Measurements from ENCODE around the gene SUSD2. TPM values are rescaled to one million over a fixed set of nuclear protein-coding genes. Genes with fewer than 3 reads are reported as not detected.

The SUSD2 gene
- total RNA-seq, 1 donor from 2014 or later, result 2.6 TPM

DNA sequence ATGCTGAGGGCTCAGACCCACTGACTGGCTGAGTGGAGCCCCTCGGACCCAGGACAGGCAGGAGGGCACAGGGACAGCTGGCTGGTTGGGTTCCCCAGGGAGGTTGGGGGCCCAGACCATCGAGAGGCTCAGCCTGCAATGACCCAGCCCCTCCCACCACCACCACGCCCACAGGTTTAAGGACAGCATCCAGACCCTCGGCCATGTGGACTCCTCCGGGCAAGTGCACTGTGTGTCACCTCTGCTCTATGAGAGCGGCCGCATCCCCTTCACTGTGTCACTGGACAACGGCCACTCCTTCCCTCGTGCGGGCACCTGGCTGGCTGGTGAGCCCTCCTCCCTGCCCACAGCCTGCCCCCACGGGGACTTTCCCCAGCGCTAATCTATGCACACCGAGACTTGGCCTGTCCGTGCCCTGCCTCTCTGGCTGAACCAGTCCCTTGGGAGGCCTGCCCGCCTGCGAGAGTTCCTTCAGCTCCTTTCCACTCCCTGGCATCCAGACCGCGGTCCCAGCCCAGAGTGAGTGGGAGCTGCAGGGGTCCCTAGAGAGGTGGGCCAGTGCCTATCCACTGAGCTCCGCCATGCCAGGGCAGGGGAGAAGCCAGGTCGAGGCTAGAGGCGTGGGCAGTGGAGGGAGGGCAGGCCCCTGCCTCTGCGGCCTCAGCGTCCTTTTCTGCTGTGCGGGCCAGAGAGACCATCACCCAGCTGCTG is 2.2 kb downstream of the SUSD2 start:
- intact Hi-C loops (cut with DNase I), result loop anchor here (10.0 kb wide), 1 partner anchor 341 kb away; no protein-coding TSS in a partner anchor
- DNase-seq (peak; percentile 38), ATAC-seq (ENCODE audit: poor library complexity) (no peak)

DNA sequence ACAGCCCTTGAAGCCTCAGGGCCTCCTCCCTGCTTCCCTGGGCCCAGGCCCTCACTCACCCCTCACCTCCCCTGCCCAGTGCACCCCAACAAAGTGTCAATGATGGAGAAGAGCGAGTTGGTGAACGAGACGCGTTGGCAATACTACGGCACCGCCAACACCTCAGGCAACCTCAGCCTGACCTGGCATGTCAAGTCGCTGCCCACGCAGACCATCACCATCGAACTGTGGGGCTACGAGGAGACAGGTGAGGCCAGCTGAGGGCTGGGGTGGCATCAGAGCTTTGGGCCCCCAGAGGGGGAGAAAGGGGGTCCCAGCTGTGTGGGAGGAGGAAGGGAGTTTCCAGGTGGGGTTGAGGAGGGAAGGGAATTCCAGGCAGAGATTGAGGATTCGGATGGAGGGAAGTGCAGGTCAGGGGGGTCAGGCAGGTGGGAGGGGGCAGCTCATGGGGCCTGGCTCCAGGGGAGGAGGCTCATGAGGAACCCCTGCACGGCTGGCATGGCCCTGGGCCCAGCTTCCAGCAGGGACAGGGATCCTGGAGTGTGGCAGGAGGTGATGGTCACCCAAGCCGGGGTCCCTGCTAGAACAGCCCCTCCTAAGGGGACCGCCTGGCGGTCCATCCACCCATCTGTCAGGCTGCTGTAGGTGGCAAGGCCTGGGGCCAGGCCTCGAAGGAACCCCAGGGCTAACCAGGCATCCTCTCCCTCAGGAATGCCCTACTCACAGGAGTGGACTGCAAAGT is 2.9 kb downstream of the SUSD2 start:
- ATAC-seq (ENCODE audit: poor library complexity) (no peak), DNase-seq (peak; percentile 11)
- intact Hi-C loops (cut with DNase I), result loop anchor here (10.0 kb wide), 1 partner anchor 341 kb away; no protein-coding TSS in a partner anchor

DNA sequence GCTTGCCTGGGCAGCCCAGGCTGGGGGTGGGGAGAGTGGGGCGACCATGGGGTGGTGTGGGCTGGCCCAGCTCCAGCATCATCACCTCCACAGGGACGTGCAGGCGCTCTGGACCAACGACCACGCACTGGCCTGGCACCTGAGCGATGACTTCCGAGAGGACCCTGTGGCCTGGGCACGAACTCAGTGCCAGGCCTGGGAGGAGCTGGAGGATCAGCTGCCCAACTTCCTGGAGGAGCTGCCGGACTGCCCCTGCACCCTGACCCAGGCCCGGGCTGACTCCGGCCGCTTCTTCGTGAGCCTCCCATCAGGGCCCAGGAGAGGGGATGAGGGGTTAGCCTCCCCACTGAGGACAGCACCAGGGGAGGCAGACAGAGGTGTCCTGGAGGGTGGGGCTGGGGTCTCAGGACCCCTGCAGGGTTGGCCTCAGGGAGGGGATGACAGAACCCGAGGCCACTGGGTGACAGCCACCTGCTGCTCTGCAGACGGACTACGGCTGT is 3.8 kb downstream of the SUSD2 start:
- DNase-seq (no peak), ATAC-seq (ENCODE audit: poor library complexity) (no peak)
- intact Hi-C loops (cut with DNase I), result loop anchor here (10.0 kb wide), 1 partner anchor 340 kb away; no protein-coding TSS in a partner anchor

DNA sequence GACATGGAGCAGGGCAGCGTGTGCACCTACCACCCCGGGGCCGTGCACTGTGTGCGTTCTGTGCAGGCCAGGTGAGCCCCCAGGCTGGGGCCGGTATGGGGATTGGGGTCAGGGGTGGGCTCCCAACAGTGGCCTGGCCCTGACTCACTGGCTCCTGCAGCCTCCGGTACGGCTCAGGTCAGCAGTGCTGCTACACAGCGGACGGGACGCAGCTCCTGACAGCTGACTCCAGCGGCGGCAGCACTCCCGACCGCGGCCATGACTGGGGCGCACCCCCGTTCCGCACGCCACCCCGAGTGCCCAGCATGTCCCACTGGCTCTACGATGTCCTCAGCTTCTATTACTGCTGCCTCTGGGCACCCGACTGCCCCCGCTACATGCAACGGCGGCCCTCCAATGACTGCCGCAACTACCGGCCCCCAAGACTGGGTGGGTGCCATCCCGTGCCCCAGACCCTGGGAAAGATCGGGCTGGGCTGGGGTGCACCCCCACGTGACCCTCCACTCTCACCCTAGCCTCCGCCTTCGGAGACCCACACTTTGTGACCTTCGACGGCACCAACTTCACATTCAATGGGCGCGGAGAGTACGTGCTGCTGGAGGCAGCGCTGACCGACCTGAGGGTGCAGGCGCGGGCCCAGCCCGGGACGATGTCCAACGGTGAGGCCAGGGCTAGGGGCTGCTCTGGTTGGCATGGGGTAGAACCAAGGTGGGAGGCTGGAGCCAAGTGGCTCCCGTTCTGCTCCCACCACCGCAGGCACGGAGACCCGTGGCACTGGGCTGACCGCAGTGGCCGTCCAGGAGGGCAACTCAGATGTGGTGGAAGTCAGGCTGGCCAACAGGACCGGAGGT is 4.4 kb downstream of the SUSD2 start:
- intact Hi-C loops (cut with DNase I), result loop anchor here (10.0 kb wide), 1 partner anchor 339 kb away; no protein-coding TSS in a partner anchor
- DNase-seq (no peak), ATAC-seq (ENCODE audit: poor library complexity) (no peak)

DNA sequence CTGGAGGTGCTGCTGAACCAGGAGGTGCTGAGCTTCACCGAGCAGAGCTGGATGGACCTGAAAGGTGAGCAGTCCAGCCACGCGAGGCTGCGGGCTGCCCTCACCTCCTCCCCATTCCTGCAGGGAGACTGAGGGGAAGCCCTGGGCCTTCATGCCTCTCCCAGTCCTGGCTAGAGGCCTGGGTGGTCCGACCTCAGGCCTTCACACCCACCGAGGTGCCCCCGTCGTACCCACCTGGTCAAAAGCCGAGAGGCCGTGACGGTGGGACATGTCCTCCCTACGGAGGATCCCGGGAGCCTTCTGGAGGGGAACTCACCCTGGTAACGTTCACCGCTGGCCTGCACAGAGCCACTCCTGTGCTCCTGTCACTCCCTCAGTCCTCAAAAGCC is 5.1 kb downstream of the SUSD2 start:
- ATAC-seq (ENCODE audit: poor library complexity) (no peak), DNase-seq (no peak)
- intact Hi-C loops (cut with DNase I), result loop anchor here (10.0 kb wide), 1 partner anchor 338 kb away; no protein-coding TSS in a partner anchor

DNA sequence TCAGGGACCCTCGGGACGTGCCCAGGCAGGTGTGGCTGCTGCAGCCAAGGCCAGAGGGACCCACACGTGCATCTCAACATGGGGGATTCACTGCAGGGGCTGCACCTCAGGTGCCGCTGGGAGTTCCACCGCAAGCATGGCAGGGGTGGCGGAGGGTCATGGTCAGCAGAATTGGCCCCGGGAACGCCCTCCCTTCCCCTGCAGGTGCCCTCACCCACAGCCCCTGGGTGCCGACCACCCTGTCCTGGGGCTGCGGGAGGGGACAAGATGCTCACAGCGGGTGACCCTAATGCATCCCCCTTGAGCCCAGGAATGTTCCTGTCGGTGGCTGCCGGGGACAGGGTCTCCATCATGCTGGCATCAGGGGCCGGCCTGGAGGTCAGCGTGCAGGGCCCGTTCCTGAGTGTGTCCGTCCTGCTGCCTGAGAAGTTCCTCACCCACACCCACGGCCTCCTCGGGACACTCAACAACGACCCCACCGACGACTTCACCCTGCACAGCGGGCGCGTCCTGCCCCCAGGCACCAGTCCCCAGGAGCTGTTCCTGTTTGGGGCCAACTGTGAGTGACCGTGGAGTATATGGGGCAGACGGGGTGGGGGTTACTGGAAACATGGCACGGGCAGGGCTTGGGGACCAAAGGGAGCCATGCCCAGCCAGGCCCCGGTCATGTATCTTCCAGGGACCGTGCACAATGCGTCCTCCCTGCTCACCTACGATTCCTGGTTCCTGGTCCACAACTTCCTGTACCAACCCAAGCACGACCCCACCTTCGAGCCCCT is 5.8 kb downstream of the SUSD2 start:
- DNase-seq (no peak), ATAC-seq (ENCODE audit: poor library complexity) (no peak)
- intact Hi-C loops (cut with DNase I), result loop anchor here (10.0 kb wide), 1 partner anchor 338 kb away; no protein-coding TSS in a partner anchor

DNA sequence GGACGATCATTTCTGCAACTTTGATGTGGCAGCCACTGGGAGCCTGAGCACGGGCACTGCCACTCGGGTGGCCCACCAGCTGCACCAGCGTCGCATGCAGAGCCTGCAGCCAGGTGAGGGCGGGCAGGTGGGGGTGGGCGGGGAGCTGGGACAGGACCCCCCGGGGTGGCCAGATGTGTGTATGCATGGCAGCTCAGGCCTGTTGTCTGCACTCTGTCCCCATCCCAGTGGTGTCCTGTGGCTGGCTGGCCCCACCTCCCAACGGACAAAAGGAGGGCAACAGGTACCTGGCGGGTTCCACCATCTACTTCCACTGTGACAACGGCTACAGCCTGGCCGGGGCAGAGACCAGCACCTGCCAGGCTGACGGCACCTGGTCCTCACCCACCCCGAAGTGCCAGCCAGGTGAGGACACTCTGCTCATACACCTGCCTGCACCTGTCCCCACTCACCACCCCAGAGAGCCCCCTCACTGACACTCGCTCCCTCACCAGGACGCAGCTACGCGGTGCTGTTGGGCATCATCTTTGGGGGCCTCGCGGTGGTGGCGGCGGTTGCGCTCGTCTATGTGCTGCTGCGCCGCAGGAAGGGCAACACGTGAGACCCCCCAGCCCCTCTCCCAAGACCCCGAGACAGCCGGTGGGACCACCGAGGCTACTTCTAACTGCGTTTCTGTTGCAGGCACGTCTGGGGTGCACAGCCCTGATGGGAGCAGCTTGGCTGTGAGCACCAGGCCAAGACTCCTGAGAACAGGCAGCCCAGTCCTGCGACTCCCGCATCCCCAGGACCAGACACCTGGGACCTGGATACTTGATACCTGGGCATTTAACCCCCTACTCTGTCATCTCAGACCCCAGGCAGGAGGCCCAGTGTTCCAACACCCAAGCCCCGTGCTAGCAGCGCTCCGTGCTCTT is 6.7 kb downstream of the SUSD2 start:
- DNase-seq, result no peak

DNA sequence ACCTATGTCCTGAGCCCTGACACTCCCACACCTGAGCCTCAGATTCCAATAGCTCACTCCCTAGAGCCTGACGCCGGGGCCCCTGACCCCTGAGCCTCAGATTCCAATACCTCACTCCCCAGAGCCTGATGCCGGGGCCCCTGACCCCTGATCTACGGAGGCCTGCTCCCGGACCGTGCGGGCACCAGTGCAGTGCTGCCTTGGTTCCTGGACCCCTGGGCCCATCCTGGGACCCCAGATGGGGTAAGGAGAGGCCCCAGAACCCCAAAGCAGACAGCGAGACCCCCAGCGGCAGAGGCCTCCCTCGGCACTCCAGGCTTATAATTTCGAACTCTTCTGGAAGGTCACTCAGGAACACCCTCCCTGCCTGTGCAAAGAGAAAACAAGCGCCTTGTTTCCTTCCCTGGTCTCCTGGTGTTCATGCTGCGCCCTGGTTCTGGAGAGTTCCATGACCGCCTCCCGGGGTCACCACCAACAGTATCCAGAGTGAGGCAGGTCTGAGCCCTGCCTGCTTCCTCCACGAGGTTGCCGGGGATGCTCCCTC is 7.5 kb downstream of the SUSD2 start:
- intact Hi-C loops (cut with DNase I), result loop anchor here (10.0 kb wide), 1 partner anchor 336 kb away; no protein-coding TSS in a partner anchor
- DNase-seq, result no peak
- no peak for ATAC-seq (ENCODE audit: poor library complexity)

More for the DNA sequence above, 6.7 kb downstream of the SUSD2 start:
- intact Hi-C loops (cut with DNase I), result loop anchor here (10.0 kb wide), 1 partner anchor 337 kb away; no protein-coding TSS in a partner anchor
- no peak for ATAC-seq (ENCODE audit: poor library complexity)

DNA sequence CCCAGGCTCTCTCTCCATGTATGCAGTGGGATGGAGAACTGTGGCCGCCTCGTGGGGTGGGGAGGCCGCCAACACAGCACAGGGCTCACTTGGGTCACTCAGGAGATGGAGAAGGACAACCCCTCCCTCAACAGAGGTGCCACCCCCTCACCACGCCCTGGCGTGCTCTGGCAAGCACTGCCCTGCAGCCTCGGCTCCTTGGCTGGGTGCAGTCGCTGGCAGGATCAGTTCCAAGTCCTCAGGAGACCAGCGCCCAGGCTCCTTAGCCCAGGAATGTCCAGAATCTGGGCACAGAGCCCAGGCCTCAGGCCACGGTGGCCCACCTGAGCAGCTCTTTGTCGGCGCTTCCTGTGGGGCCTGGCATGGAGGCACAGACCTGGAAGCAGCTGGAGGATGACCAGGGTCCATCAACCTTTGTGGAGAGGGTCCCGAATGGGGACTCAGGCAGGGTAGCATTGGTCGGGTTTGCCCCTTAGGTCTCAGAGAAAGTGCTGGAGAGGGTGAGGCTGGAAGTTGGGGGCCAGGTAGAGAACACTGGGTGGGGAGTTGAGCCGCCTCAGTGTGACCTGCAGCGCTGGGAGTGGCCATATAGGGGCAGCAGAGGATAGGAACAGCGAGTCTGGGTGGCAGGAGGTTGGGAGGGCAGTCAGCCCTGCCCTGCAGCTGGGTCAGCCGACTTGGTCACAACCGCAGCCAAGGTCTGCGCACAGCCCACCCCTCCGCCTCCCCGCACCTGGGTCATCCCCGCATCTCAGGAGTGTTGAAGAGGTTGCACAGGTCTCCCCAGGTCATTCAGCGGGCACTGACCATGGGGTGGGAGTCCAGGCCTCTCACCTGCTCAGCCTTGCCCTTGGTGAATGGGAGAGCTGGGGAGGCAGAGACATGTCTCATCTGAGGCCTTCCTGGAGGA is 8.2 kb downstream of the SUSD2 start:
- intact Hi-C loops (cut with DNase I), result loop anchor here (10.0 kb wide), 1 partner anchor 335 kb away; no protein-coding TSS in a partner anchor
- ATAC-seq (ENCODE audit: poor library complexity) (peak; percentile 94), DNase-seq (peak; percentile 83)

DNA sequence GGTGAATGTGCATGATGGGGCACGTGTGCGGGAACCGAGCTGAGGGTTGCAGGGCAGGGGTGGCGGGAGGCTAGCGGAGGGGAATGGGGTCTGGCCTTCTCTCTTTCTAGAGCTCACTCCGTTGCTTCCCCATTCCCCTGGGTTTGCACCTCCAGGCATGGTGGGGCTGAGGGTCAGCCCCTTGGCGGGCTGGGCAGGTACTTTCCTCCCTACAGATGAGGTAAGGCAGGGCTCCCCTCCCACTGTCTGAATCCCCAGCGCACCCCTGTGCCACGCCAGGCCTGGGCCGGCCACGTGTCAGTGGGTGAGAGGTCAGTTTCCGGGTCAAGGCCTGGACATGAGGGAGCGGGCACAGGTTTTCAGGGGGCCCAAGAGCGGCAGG is 8.9 kb downstream of the SUSD2 start:
- intact Hi-C loops (cut with DNase I), result no loop called here
- peak; percentile 23 for ATAC-seq (ENCODE audit: poor library complexity)
- DNase-seq, result no peak

DNA sequence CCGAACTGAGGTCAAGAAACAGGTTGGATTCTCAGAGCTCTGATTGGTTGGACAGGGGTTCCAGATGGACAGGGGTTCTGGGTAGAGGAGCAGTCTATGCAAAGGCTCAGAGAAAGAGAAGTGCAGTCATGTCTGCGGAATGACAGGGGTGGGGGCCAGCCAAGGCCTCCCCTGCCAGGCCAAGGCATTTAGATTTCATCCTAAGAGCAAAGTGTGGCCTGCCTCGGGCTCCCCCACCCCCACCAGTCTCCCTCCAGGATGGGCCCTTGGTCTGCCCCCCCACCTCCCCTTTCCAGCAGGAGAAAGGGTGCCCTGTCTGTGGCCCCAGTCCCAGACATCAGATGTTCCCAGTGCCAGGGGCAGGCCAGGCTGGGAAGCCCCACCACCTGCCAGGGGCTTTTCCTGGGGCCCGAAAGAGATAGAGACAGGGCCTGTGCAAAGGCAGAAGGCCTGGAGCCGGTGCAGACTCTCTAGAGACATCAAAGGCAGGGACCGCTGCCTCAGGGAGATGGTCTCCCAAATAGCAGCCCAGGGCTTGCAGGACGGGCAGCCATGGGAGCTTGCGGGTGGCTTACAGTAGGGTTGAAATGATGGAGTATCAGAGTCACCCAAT is 9.4 kb downstream of the SUSD2 start:
- no peak for ATAC-seq (ENCODE audit: poor library complexity)
- no peak for DNase-seq
- intact Hi-C loops (cut with DNase I), result no loop called here

DNA sequence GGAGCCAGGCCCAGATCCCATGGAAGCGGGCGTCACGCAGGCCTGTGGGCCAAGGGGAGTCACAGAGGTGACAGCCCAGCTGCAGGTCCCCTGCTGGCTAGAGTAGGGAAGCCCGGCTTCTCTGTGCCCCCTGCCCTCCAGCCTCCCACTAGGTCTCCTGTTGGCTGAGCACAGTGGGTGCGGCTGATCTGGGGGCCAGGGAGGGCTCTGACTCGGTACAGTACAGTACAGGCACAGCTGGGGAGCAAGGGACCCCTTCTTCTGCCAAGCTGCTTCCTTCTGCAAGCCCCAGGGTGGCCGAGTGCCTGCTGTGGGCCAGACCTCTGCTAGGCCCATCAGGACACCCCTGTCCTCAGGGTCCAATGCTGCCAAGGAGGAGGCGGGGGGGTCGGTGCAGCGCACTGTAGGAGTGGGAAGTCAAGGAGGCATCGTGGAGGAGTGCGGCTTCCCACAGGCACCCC is 10.1 kb downstream of the SUSD2 start:
- no peak for ATAC-seq (ENCODE audit: poor library complexity)
- DNase-seq, result no peak
- intact Hi-C loops (cut with DNase I), result no loop called here

DNA sequence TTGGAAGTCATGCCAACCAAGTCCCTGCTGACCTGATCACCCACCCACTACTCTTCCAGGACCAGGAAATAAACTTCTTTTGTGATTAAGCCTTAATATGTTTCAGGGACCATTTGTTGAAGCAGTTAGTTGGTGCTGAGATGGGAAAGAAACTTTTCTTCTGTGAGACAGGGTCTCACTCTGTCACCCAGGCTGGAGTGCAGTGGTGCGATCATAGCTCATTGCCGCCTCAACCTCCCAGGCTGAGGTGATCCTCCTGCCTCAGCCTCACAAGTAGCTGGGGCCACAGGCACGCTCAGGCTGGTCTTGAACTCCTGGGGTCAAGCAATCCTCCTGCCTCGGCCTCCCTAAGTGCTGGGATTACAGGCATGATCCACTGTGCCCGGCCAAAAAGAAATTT is 10.6 kb downstream of the SUSD2 start:
- DNase-seq (no peak), ATAC-seq (ENCODE audit: poor library complexity) (no peak)
- intact Hi-C loops (cut with DNase I), result no loop called here

DNA sequence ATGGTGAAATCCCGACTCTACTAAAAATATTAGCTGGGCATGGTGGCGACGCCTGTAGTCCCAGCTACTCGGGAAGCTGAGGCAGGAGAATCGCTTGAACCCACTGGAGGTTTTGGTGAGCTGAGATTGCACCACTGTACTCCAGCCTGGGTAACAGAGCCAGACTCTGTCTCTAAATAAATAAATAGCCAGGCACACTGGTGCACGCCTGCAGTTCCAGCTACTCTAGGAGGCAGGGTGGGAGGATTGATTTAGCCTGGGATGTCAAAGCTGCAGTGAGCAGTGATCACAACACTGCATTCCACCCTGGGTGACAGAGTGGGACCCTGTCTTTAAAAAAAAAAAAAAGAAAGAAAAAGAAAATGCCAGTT is 17.4 kb downstream of the SUSD2 start:
- DNase-seq, result no peak
- intact Hi-C loops (cut with DNase I), result loop anchor here (2.0 kb wide), 1 partner anchor 48 kb away; no protein-coding TSS in a partner anchor
- ATAC-seq (ENCODE audit: poor library complexity), result no peak

DNA sequence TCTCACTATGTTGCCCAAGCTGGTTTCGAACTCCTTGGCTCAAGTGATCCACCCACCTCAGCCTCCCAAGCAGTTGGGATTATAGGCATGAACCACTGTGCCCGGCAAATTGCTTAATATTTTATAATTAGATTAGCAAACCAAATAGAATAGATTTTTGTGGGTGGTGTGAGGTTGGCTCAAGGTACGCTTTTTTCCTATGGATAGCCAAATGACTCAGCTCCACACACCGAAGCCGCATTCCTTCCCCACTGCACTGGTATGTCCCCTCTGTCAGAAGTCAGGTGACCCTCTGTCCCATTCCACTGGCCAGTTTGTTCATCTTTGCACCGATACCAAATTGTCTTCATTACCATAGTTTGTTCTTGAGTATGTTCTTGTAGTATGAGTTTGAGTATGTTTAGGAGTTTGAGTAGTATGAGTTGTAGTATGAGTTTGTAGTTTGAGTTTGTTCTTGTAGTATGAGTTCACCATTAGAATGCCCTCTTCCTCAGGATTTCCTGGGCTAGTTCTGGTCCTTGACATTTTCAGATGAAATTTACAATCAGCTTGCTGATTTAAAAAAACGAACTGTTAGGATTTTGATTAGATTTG is 19.4 kb downstream of the SUSD2 start:
- intact Hi-C loops (cut with DNase I), result no loop called here
- DNase-seq (no peak), ATAC-seq (ENCODE audit: poor library complexity) (no peak)
